BJ (cell line): ENCODE measurements around the gene ACVR1B. TPM values are rescaled to one million over a fixed set of nuclear protein-coding genes. Genes with fewer than 3 reads are reported as not detected.

Experiments used
- CTCF ChIA-PET: fragments of 350-600 bp; formaldehyde crosslinking; extraction: SDS; loops from one replicate; lab custom pipeline; 2021; ENCODE audit warnings: antibody characterized with exemption, inconsistent platforms; lab: Yijun Ruan, JAX
- POLR2A ChIA-PET: fragments of 300-600 bp; sonication (Branson Sonifier 250); formaldehyde crosslinking; extraction: SDS; loops from one replicate; lab custom pipeline; 2021; ENCODE audit warnings: antibody characterized with exemption; lab: Charles Lee
- DNase-seq: peaks from one replicate; pipeline ENCODE4 v3.0.0-alpha.2; 2011; ENCODE audit warnings: low read depth
- H3K27me3 ChIP-seq: 2 replicates; pipeline ENCODE4 v1.6.0; 2011; ENCODE audit warnings: low read length; ENCODE audit not compliant: control insufficient read depth, insufficient read depth
- H3K36me3 ChIP-seq: 2 replicates; pipeline ENCODE4 v1.5.1; 2011; ENCODE audit warnings: low read length; ENCODE audit not compliant: control insufficient read depth, insufficient read depth
- H3K4me3 ChIP-seq: 2 replicates; pipeline ENCODE4 v1.5.1; 2011; ENCODE audit warnings: low read depth, mild to moderate bottlenecking, control low read depth, low read length
- CTCF ChIP-seq: IDR thresholded peaks from 2 replicates; pipeline ENCODE4 v1.5.1; 2011; ENCODE audit warnings: low read depth, mild to moderate bottlenecking, control low read depth, inconsistent platforms, low read length, moderate library complexity; ENCODE audit not compliant: insufficient read depth
- polyA plus RNA-seq: library from polyadenylated mRNA; depleted of rRNA; stranded (reverse); fragments of >200 nt; gene quantifications from 2 replicates; pipeline ENCODE4 v1.2.3, GENCODE V29; 2011

ACVR1B gene
- polyA plus RNA-seq, 1 experiment, result 12.9 TPM

GRCh38 chr12:51942501-51943000, 8.9 kb upstream of the ACVR1B start:
- H3K36me3 ChIP-seq, result no peaks in the 10 kb centered on the region
- CTCF ChIA-PET, result interaction anchor here (1.0 to 3.1 kb wide), 5 partner anchors 16 to 83 kb away, joined by 3 to 12 read pairs (median 6); no protein-coding TSS in a partner anchor
- H3K4me3 ChIP-seq, result no peak overlapping the region
- POLR2A ChIA-PET, result no interaction called here
- H3K27me3 ChIP-seq, result peaks cover 8% of the 10 kb centered on the region
- no peak for TF ChIP-seq CTCF
- no peak for DNase-seq

GRCh38 chr12:51943346-51943745, 8.2 kb upstream of the ACVR1B start:
- H3K27me3 ChIP-seq, result peaks cover 9% of the 10 kb centered on the region
- ChIA-PET POLR2A (no interaction called here), CTCF (no interaction called here)
- no peaks in the 10 kb centered on the region for H3K36me3 ChIP-seq
- H3K4me3 ChIP-seq, result no peak overlapping the region
- TF ChIP-seq CTCF, result no peak
- no peak for DNase-seq

- POLR2A ChIA-PET, result no interaction called here
- CTCF ChIA-PET, result no interaction called here
- DNase-seq, result no peak
- H3K4me3 ChIP-seq, result no peak overlapping the region
- H3K27me3 ChIP-seq, result peaks cover 11% of the 10 kb centered on the region
- TF ChIP-seq CTCF, result no peak
- no peaks in the 10 kb centered on the region for H3K36me3 ChIP-seq
These were observed 6.8 kb upstream of the ACVR1B start for GRCh38 chr12:51944608-51945233.

GRCh38 chr12:51947246-51947996, 4.1 kb upstream of the ACVR1B start:
- no peak overlapping the region for H3K4me3 ChIP-seq
- peaks cover 12% of the 10 kb centered on the region for H3K27me3 ChIP-seq
- POLR2A ChIA-PET, result no interaction called here
- CTCF ChIA-PET, result interaction anchor here (6.5 kb wide), 1 partner anchor 24 kb away, joined by 31 read pairs; no protein-coding TSS in a partner anchor
- no peaks in the 10 kb centered on the region; the same call in 1 of the 2 replicates for H3K36me3 ChIP-seq
- TF ChIP-seq CTCF, result no peak
- DNase-seq, result no peak

- TF ChIP-seq CTCF, result no peak
- ChIA-PET CTCF (interaction anchor here (1.9 to 6.5 kb wide), 2 partner anchors 21 to 24 kb away, joined by 5 to 31 read pairs; no protein-coding TSS in a partner anchor), POLR2A (no interaction called here)
- peaks cover 12% of the 10 kb centered on the region for H3K27me3 ChIP-seq
- no peak for DNase-seq
- no peaks in the 10 kb centered on the region; the same call in 1 of the 2 replicates for H3K36me3 ChIP-seq
- no peak overlapping the region for H3K4me3 ChIP-seq
These were observed 3.4 kb upstream of the ACVR1B start for GRCh38 chr12:51948066-51948465.
